Tibial nerve (tissue), 4 donors: ENCODE measurements around the gene MAMDC4.

Experiments
- EP300 ChIP-seq, 2 donors: sonication (generic); formaldehyde crosslinking; IDR thresholded peaks; one replicate each; pipeline ENCODE4 v1.6.1; 2017; ENCODE audit warnings: antibody characterized with exemption in 2 of 2, mild to moderate bottlenecking in 1 of 2
- TF ChIP-seq, protein P1 (sequence below), 5 experiments: fragments of 200-600 bp in 3 of 5; fragments of 450-650 bp in 2 of 5; sonication (generic) in 3 of 5; IDR thresholded peaks; one replicate each; pipeline ENCODE4 v1.5.1; 2016 to 2019; ENCODE audit warnings: antibody characterized with exemption in 5 of 5, mild to moderate bottlenecking in 3 of 5, moderate library complexity in 2 of 5

- TF ChIP-seq, protein P1, sequence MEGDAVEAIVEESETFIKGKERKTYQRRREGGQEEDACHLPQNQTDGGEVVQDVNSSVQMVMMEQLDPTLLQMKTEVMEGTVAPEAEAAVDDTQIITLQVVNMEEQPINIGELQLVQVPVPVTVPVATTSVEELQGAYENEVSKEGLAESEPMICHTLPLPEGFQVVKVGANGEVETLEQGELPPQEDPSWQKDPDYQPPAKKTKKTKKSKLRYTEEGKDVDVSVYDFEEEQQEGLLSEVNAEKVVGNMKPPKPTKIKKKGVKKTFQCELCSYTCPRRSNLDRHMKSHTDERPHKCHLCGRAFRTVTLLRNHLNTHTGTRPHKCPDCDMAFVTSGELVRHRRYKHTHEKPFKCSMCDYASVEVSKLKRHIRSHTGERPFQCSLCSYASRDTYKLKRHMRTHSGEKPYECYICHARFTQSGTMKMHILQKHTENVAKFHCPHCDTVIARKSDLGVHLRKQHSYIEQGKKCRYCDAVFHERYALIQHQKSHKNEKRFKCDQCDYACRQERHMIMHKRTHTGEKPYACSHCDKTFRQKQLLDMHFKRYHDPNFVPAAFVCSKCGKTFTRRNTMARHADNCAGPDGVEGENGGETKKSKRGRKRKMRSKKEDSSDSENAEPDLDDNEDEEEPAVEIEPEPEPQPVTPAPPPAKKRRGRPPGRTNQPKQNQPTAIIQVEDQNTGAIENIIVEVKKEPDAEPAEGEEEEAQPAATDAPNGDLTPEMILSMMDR (IDR thresholded peaks at IDR 0.05) = no peak
- TF ChIP-seq EP300 (IDR thresholded peaks at IDR 0.05) = no peak
Observed at GRCh38 chr9:136881691-136882108, 29.6 kb downstream of the MAMDC4 start.
